ENCODE results near the gene VPS13D.

- TF ChIP-seq MYC (IDR thresholded peaks at IDR 0.05; ENCODE audit: insufficient read depth, insufficient read length, insufficient replicate concordance, low read length, severe bottlenecking) (no peak), NFXL1 (IDR thresholded peaks at IDR 0.05; ENCODE audit: borderline replicate concordance) (no peak), CREB1 (IDR thresholded peaks at IDR 0.05; ENCODE audit: low read depth) (no peak), ZNF274 (IDR thresholded peaks at IDR 0.05; ENCODE audit: insufficient read depth, insufficient read length) (no peak), POLR2AphosphoS5 (IDR thresholded peaks at IDR 0.05; ENCODE audit: low read length) (no peak), CTCF (IDR thresholded peaks at IDR 0.05 in 2 of 3, conservative IDR thresholded peaks at IDR 0.05 in 1 of 3; ENCODE audit: control insufficient read depth in 2 of 3, extremely low read depth in 1 of 3, insufficient read depth in 1 of 3, low read depth in 3 of 3, low read length in 3 of 3) (no peak)
- TF ChIP-seq, protein P1, sequence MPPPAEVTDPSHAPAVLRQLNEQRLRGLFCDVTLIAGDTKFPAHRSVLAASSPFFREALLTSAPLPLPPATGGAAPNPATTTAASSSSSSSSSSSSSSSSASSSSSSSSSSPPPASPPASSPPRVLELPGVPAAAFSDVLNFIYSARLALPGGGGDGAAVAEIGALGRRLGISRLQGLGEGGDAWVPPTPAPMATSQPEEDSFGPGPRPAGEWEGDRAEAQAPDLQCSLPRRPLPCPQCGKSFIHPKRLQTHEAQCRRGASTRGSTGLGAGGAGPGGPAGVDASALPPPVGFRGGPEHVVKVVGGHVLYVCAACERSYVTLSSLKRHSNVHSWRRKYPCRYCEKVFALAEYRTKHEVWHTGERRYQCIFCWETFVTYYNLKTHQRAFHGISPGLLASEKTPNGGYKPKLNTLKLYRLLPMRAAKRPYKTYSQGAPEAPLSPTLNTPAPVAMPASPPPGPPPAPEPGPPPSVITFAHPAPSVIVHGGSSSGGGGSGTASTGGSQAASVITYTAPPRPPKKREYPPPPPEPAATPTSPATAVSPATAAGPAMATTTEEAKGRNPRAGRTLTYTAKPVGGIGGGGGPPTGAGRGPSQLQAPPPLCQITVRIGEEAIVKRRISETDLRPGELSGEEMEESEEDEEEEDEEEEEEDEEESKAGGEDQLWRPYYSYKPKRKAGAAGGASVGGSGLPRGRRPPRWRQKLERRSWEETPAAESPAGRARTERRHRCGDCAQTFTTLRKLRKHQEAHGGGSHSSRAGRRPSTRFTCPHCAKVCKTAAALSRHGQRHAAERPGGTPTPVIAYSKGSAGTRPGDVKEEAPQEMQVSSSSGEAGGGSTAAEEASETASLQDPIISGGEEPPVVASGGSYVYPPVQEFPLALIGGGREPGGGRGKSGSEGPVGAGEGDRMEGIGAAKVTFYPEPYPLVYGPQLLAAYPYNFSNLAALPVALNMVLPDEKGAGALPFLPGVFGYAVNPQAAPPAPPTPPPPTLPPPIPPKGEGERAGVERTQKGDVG (CRISPR knock-in tag; IDR thresholded peaks at IDR 0.05), result no peak
Observed at GRCh38 chr1:12271033-12271432, 41.2 kb downstream of the VPS13D start.
